Endothelial cell of umbilical vein (primary cell): Measurements from ENCODE around the gene CAPG. TPM values are rescaled to one million over a fixed set of nuclear protein-coding genes. Genes with fewer than 3 reads are reported as not detected.

Experiments used
- BruUV-seq: library from RNA; stranded (reverse); fragments of 400-500 nt; replicated peaks from 2 replicates; lab custom pipeline; 2021; lab: Mats Ljungman, UMichigan
- CTCF ChIA-PET: fragments of 300-600, 350-600 bp; sonication (Branson Sonifier 250); formaldehyde crosslinking; loops from one replicate; lab custom pipeline; 2021; ENCODE audit warnings: antibody characterized with exemption, inconsistent platforms; lab: Charles Lee
- POLR2A ChIA-PET: fragments of 300-600, 350-600 bp; sonication (Branson Sonifier 250); formaldehyde crosslinking; loops from one replicate; lab custom pipeline; 2021; ENCODE audit warnings: antibody characterized with exemption, inconsistent platforms; lab: Charles Lee
- DNase-seq: peaks from one replicate; pipeline ENCODE4 v3.0.0-alpha.2; 2011; ENCODE audit warnings: low read depth, low spot score
- FAIRE-seq: peaks from 2 replicates; lab custom pipeline; 2011; peaks lifted over from hg19 to GRCh38; lab: Jason Lieb, UNC
- H2AFZ ChIP-seq: 2 replicates; pipeline ENCODE4 v1.6.0; 2012; ENCODE audit warnings: low read depth, low read length, control low read depth, inconsistent platforms
- H3K27ac ChIP-seq: 2 replicates; pipeline ENCODE4 v1.5.1; 2011; ENCODE audit warnings: low read depth, mild to moderate bottlenecking, control low read depth, low read length, moderate library complexity; ENCODE audit not compliant: insufficient read depth
- H3K27me3 ChIP-seq, 2 experiments: 2 replicates each; pipeline versions ENCODE4 v1.6.0 to v1.6.1; 2011; ENCODE audit warnings: low read length in 2 of 2, mixed read lengths in 1 of 2; ENCODE audit not compliant: control insufficient read depth in 2 of 2, insufficient read depth in 2 of 2
- H3K36me3 ChIP-seq, 2 experiments: 2 replicates in 1 of 2; 3 replicates in 1 of 2; pipeline ENCODE4 v1.5.1; 2011; ENCODE audit warnings: low read length in 2 of 2, mild to moderate bottlenecking in 1 of 2, moderate library complexity in 1 of 2; ENCODE audit not compliant: control insufficient read depth in 2 of 2, insufficient read depth in 2 of 2; ENCODE audit errors: extremely low read depth in 1 of 2
- H3K4me1 ChIP-seq: 3 replicates; pipeline ENCODE4 v1.5.1; 2011; ENCODE audit warnings: mild to moderate bottlenecking, low read length; ENCODE audit not compliant: control insufficient read depth, insufficient read depth; ENCODE audit errors: extremely low read depth
- H3K4me2 ChIP-seq: 2 replicates; pipeline ENCODE4 v1.6.1; 2011; ENCODE audit warnings: low read length, control low read depth, mixed read lengths; ENCODE audit not compliant: insufficient read depth
- H3K4me3 ChIP-seq, 3 experiments: fragments of 200-600 bp in 1 of 3; sonication (generic), shearing (Covaris generic) in 1 of 3; replicated peaks in 1 of 3; 2 replicates each; pipeline ENCODE4 v1.5.1; 2011 to 2016; ENCODE audit warnings: control low read depth in 3 of 3, low read length in 3 of 3, mild to moderate bottlenecking in 2 of 3, inconsistent platforms in 1 of 3, low read depth in 1 of 3, moderate library complexity in 1 of 3; ENCODE audit not compliant: insufficient read depth in 1 of 3
- H3K79me2 ChIP-seq: 2 replicates; pipeline ENCODE4 v1.6.0; 2012; ENCODE audit warnings: low read length, inconsistent platforms; ENCODE audit not compliant: control insufficient read depth, insufficient read depth
- H3K9ac ChIP-seq: replicated peaks from 2 replicates; pipeline ENCODE3; 2011; ENCODE audit warnings: low read length, control low read depth; ENCODE audit not compliant: insufficient read depth; ENCODE audit errors: extremely low read depth
- H3K9me1 ChIP-seq: replicated peaks from 3 replicates; pipeline ENCODE4 v1.6.0; 2011; ENCODE audit warnings: mild to moderate bottlenecking, low read length; ENCODE audit not compliant: control insufficient read depth, insufficient read depth; ENCODE audit errors: extremely low read depth
- H3K9me3 ChIP-seq: replicated peaks from 2 replicates; pipeline ENCODE4 v1.5.1; 2012; ENCODE audit warnings: low read length, inconsistent platforms; ENCODE audit not compliant: control insufficient read depth, insufficient read depth
- H4K20me1 ChIP-seq: replicated peaks from 2 replicates; pipeline ENCODE3; 2011; ENCODE audit warnings: mild to moderate bottlenecking, low read length; ENCODE audit not compliant: control insufficient read depth, insufficient read depth; ENCODE audit errors: extremely low read depth
- CTCF ChIP-seq, 2 donors: IDR thresholded peaks; 1 replicate in 1 of 2; 2 replicates in 1 of 2; pipeline ENCODE4 v1.5.1; 2011; ENCODE audit warnings: low read length in 2 of 2, mild to moderate bottlenecking in 2 of 2, moderate library complexity in 2 of 2, control low read depth in 1 of 2, inconsistent platforms in 1 of 2, low read depth in 1 of 2; ENCODE audit not compliant: insufficient read depth in 1 of 2; ENCODE audit errors: extremely low read depth in 1 of 2
- EZH2 ChIP-seq: IDR thresholded peaks from 2 replicates; pipeline ENCODE4 v1.6.1; 2012; ENCODE audit warnings: borderline replicate concordance, low read depth, mild to moderate bottlenecking, moderate library complexity, low read length, inconsistent platforms; ENCODE audit not compliant: severe bottlenecking
- FOS ChIP-seq: IDR thresholded peaks from 2 replicates; pipeline ENCODE4 v1.6.1; 2011; ENCODE audit warnings: mild to moderate bottlenecking, low read length, moderate library complexity, borderline replicate concordance; ENCODE audit not compliant: insufficient read depth
- GATA2 ChIP-seq: IDR thresholded peaks from 2 replicates; pipeline ENCODE4 v1.7.0; 2011; ENCODE audit warnings: low read depth, mild to moderate bottlenecking, moderate library complexity, mixed read lengths, low read length; ENCODE audit not compliant: insufficient read length, insufficient read depth
- MAX ChIP-seq: IDR thresholded peaks from 2 replicates; pipeline ENCODE4 v1.6.1; 2011; ENCODE audit not compliant: insufficient read depth, insufficient read length
- POLR2A ChIP-seq: IDR thresholded peaks from 2 replicates; pipeline ENCODE4 v1.6.1; 2012; ENCODE audit warnings: low read depth, mild to moderate bottlenecking, control low read depth, low read length
- POLR2AphosphoS5 ChIP-seq: IDR thresholded peaks from 2 replicates; pipeline ENCODE4 v1.6.1; 2012; ENCODE audit warnings: low read depth, mild to moderate bottlenecking, control low read depth, low read length, moderate library complexity; ENCODE audit not compliant: insufficient read depth
- dilution Hi-C: fragments of 300-500 bp; cut with MboI; formaldehyde crosslinking; loops from one replicate; pipeline ENCODE4 v1.15.0; 2019; ENCODE audit warnings: low sequenced_read_pairs; ENCODE audit not compliant: extremely low pct_ligation_motif_present
- intact Hi-C: fragments of 100-400 bp; cut with micrococcal nuclease; formaldehyde crosslinking; loops from one replicate; pipeline ENCODE4 v1.10.0; 2022
- polyA plus RNA-seq, 4 experiments: library from polyadenylated mRNA; depleted of rRNA in 3 of 4; stranded (reverse) in 3 of 4; unstranded in 1 of 4; fragments of >200 nt; gene quantifications; 2 replicates each; pipeline versions ENCODE4 v1.2.1 to v1.2.3, GENCODE V29; 2011 to 2012; ENCODE audit warnings: missing spikeins in 1 of 4
- total RNA-seq: library from RNA; stranded (reverse); gene quantifications from 2 replicates; pipeline ENCODE4 v1.2.3, GENCODE V29; 2021

Gene CAPG
- total and polyA plus RNA-seq, 2 donors (not counting 3 experiments of a cell fraction or from before 2014, with no cell fraction given), result 107 to 115 TPM

- Histone ChIP-seq H3K79me2 (no peaks in the 10 kb centered on the region), H3K9ac (peak overlapping the region; percentile 79), H3K27ac (peak overlapping the region; percentile 36), H3K4me3 (peak overlapping the region; percentile 61 to 85 (median 66)), H2AFZ (peak overlapping the region; percentile 85), H3K4me2 (peak overlapping the region; percentile 92), H3K36me3 (no peaks in the 10 kb centered on the region), H3K4me1 (peaks cover 10% of the 10 kb centered on the region), H3K9me3 (no peaks in the 10 kb centered on the region), H3K9me1 (no peaks in the 10 kb centered on the region), H4K20me1 (no peaks in the 10 kb centered on the region), H3K27me3 (no peaks in the 10 kb centered on the region)
- DNase-seq, result peak; percentile 52
- intact Hi-C loops (no loop called here), dilution Hi-C loops (no loop called here)
- TF ChIP-seq MAX, result no peak
- TF ChIP-seq GATA2, result no peak
- no peak for TF ChIP-seq EZH2
- peak; percentile 50 for TF ChIP-seq FOS
- TF ChIP-seq POLR2A, result no peak
- peak; percentile 54 for TF ChIP-seq POLR2AphosphoS5
- TF ChIP-seq CTCF (IDR thresholded peaks at IDR 0.05; ENCODE audit: extremely low read depth in 1 of 2, insufficient read depth in 1 of 2, low read depth in 1 of 2, low read length in 2 of 2), result peak in 1 of 2 donors; percentile 14
- ChIA-PET POLR2A (interaction anchor here (0.7 to 2.3 kb wide), 3 partner anchors 8 to 125 kb away, joined by 3 to 8 read pairs (median 3); partner anchors contain the start of gene MAT2A), CTCF (interaction anchor here (0.9 to 2.2 kb wide), 6 partner anchors 21 to 224 kb away, joined by 3 to 7 read pairs (median 4); no protein-coding TSS in a partner anchor)
- peak; percentile 90 for FAIRE-seq
- TSS peak; percentile 39 for BruUV-seq
Observed at GRCh38 chr2:85413592-85414420, 3.6 kb upstream of the CAPG start.
